Uterus (tissue), 2 donors: ENCODE data around the gene HM13.

Experiments
- CTCF ChIP-seq, 4 experiments: fragments of 200-600 bp in 2 of 4; fragments of 450-650 bp in 2 of 4; sonication (generic) in 2 of 4; IDR thresholded peaks; one replicate each; pipeline ENCODE4 v1.5.1; 2016 to 2019; ENCODE audit warnings: antibody characterized with exemption in 4 of 4, mild to moderate bottlenecking in 2 of 4, moderate library complexity in 1 of 4
- POLR2A ChIP-seq, 2 donors: fragments of 450-650 bp; IDR thresholded peaks; one replicate each; pipeline ENCODE4 v1.6.1; 2016; ENCODE audit warnings: antibody characterized with exemption in 2 of 2, mild to moderate bottlenecking in 1 of 2, moderate library complexity in 1 of 2

DNA sequence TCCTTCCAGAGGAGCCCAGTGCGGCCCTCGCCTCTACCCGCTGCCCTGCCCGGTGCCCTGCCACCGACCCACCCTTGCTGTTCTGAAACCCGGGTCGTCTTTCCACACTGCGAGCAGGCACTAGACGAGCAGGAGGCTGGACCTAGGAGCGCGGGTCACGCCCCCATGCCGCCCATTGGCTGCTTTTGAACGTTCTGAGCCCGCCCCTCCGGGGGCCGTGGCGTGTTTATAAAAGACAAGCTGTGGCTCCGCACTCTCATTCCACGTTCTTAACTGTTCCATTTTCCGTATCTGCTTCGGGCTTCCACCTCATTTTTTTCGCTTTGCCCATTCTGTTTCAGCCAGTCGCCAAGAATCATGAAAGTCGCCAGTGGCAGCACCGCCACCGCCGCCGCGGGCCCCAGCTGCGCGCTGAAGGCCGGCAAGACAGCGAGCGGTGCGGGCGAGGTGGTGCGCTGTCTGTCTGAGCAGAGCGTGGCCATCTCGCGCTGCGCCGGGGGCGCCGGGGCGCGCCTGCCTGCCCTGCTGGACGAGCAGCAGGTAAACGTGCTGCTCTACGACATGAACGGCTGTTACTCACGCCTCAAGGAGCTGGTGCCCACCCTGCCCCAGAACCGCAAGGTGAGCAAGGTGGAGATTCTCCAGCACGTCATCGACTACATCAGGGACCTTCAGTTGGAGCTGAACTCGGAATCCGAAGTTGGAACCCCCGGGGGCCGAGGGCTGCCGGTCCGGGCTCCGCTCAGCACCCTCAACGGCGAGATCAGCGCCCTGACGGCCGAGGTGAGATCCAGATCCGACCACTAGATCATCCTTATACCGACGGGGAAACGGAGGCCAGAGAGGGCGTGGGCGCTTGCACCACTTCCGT is 91.0 kb downstream of the HM13 start, which contains the start of gene ID1:
- TF ChIP-seq POLR2A (IDR thresholded peaks at IDR 0.05), result peak; percentile 78 to 91
- no peak for TF ChIP-seq CTCF (IDR thresholded peaks at IDR 0.05)
